HCT116 (cell line): Measurements from ENCODE around the gene ANXA5. TPM values are rescaled to one million over a fixed set of nuclear protein-coding genes. Genes with fewer than 3 reads are reported as not detected.

ENCODE experiments used
- ATAC-seq: fragments of 200-7000 bp; cut with Tn5 transposase; 2 replicates; pipeline ENCODE4 v1.9.1; 2020; ENCODE audit warnings: mild to moderate bottlenecking, moderate library complexity
- BruUV-seq: library from RNA; stranded (reverse); fragments of 400-500 nt; replicated peaks from 2 replicates; lab custom pipeline; 2021; lab: Mats Ljungman, UMichigan
- CTCF ChIA-PET: fragments of 300-600 bp; sonication (Branson Sonifier 250); formaldehyde crosslinking; loops from one replicate; lab custom pipeline; 2021; ENCODE audit warnings: antibody characterized with exemption; lab: Charles Lee
- POLR2A ChIA-PET: fragments of 300-600, 350-600 bp; sonication (Branson Sonifier 250); formaldehyde crosslinking; loops from one replicate; lab custom pipeline; 2021; ENCODE audit warnings: antibody characterized with exemption; lab: Charles Lee
- RAD21 ChIA-PET, 2 experiments: fragments of 300-600 bp; sonication (Branson Sonifier 250); formaldehyde crosslinking; loops; one replicate each; lab custom pipeline; 2023; ENCODE audit warnings: low total read pairs in 2 of 2; ENCODE audit not compliant: uncharacterized antibody in 2 of 2, unreplicated experiment in 2 of 2, low non-redundant PET in 1 of 2; lab: Charles Lee
- DNase-seq: peaks from one replicate; pipeline ENCODE4 v3.0.0-alpha.2; 2010; ENCODE audit warnings: low read depth, low spot score
- H2AFZ ChIP-seq: fragments of 200-600 bp; shearing (Covaris generic), sonication (generic); 2 replicates; pipeline ENCODE4 v1.6.1; 2017; ENCODE audit warnings: low read depth, mixed run types, mixed read lengths, antibody characterized with exemption, low read length; ENCODE audit not compliant: poor library complexity, severe bottlenecking
- H3K27ac ChIP-seq: 2 replicates; pipeline ENCODE4 v1.5.1; 2012; ENCODE audit warnings: low read depth, low read length
- H3K27me3 ChIP-seq: fragments of 200-600 bp; sonication (generic); 2 replicates; pipeline ENCODE4 v1.6.1; 2016; ENCODE audit warnings: mixed run types, low read length, mixed read lengths; ENCODE audit not compliant: insufficient read depth
- H3K36me3 ChIP-seq, 2 experiments: fragments of 200-500 bp in 1 of 2; fragments of 200-600 bp in 1 of 2; sonication (Bioruptor generic) in 1 of 2; sonication (generic) in 1 of 2; 2 replicates each; pipeline versions ENCODE4 v1.5.1 to v1.6.1; 2014 to 2016; ENCODE audit warnings: low read length in 2 of 2, inconsistent platforms in 1 of 2, mixed read lengths in 1 of 2, mixed run types in 1 of 2; ENCODE audit not compliant: insufficient read depth in 2 of 2, control insufficient read depth in 1 of 2
- H3K4me1 ChIP-seq, 2 experiments: fragments of 200-600 bp in 1 of 2; sonication (generic) in 1 of 2; 2 replicates each; pipeline versions ENCODE4 v1.5.1 to v1.6.1; 2012 to 2017; ENCODE audit warnings: low read length in 2 of 2, inconsistent platforms in 1 of 2, mild to moderate bottlenecking in 1 of 2, mixed read lengths in 1 of 2, mixed run types in 1 of 2, moderate library complexity in 1 of 2; ENCODE audit not compliant: insufficient read depth in 2 of 2, control insufficient read depth in 1 of 2
- H3K4me2 ChIP-seq: fragments of 200-600 bp; sonication (generic); 2 replicates; pipeline ENCODE4 v1.6.1; 2017; ENCODE audit warnings: mixed run types, low read length, mixed read lengths
- H3K4me3 ChIP-seq, 2 experiments: fragments of 200-600 bp in 1 of 2; sonication (generic) in 1 of 2; replicated peaks in 1 of 2; 2 replicates each; pipeline ENCODE4 v1.5.1; 2011 to 2016; ENCODE audit warnings: low read length in 2 of 2, control low read depth in 1 of 2, low read depth in 1 of 2, mild to moderate bottlenecking in 1 of 2, mixed read lengths in 1 of 2, mixed run types in 1 of 2
- H3K79me2 ChIP-seq: fragments of 200-600 bp; sonication (generic); 2 replicates; pipeline ENCODE4 v1.6.1; 2017; ENCODE audit warnings: mild to moderate bottlenecking, mixed run types, low read length, moderate library complexity, mixed read lengths; ENCODE audit not compliant: insufficient read depth
- H3K9ac ChIP-seq: fragments of 200-600 bp; sonication (generic); 2 replicates; pipeline ENCODE4 v1.6.1; 2016; ENCODE audit warnings: low read length, mixed read lengths
- H3K9me2 ChIP-seq: fragments of 200-600 bp; sonication (generic), shearing (Covaris generic); 2 replicates; pipeline ENCODE4 v1.6.1; 2017; ENCODE audit warnings: mixed run types, mild to moderate bottlenecking, moderate library complexity; ENCODE audit not compliant: insufficient read depth
- H3K9me3 ChIP-seq, 2 experiments: fragments of 200-500 bp in 1 of 2; fragments of 200-600 bp in 1 of 2; sonication (Bioruptor generic) in 1 of 2; sonication (generic) in 1 of 2; 2 replicates each; pipeline ENCODE4 v1.6.1; 2014 to 2017; ENCODE audit warnings: low read length in 2 of 2, mixed read lengths in 2 of 2, inconsistent platforms in 1 of 2, low read depth in 1 of 2, mild to moderate bottlenecking in 1 of 2, mixed run types in 1 of 2, moderate library complexity in 1 of 2; ENCODE audit not compliant: control insufficient read depth in 1 of 2, insufficient read depth in 1 of 2
- H4K20me1 ChIP-seq: fragments of 200-600 bp; sonication (generic), shearing (Covaris generic); 2 replicates; pipeline ENCODE4 v1.6.1; 2017; ENCODE audit warnings: mixed run types, mild to moderate bottlenecking, moderate library complexity; ENCODE audit not compliant: insufficient read depth
- CBX3 ChIP-seq: IDR thresholded peaks from 2 replicates; pipeline ENCODE4 v1.6.1; 2012; ENCODE audit warnings: low read depth
- EGR1 ChIP-seq: IDR thresholded peaks from 2 replicates; pipeline ENCODE4 v1.6.1; 2012; ENCODE audit warnings: low read depth
- ELF1 ChIP-seq: IDR thresholded peaks from 2 replicates; pipeline ENCODE4 v1.6.1; 2012; ENCODE audit warnings: low read depth, borderline replicate concordance
- EZH2 ChIP-seq: fragments of 200-600 bp; sonication (generic); IDR thresholded peaks from 2 replicates; pipeline ENCODE4 v1.6.1; 2017; ENCODE audit warnings: antibody characterized with exemption, mixed run types
- FOSL1 ChIP-seq: IDR thresholded peaks from 2 replicates; pipeline ENCODE4 v1.6.1; 2012; ENCODE audit warnings: low read depth
- MAX ChIP-seq: IDR thresholded peaks from 2 replicates; pipeline ENCODE4 v1.6.1; 2012
- POLR2AphosphoS5 ChIP-seq: IDR thresholded peaks from 2 replicates; pipeline ENCODE4 v1.6.1; 2011; ENCODE audit warnings: mild to moderate bottlenecking, low read depth, low read length, moderate library complexity
- RAD21 ChIP-seq: IDR thresholded peaks from 2 replicates; pipeline ENCODE4 v1.6.1; 2012; ENCODE audit warnings: low read depth, mild to moderate bottlenecking
- SP1 ChIP-seq: IDR thresholded peaks from 2 replicates; pipeline ENCODE4 v1.6.1; 2012; ENCODE audit warnings: low read depth
- ZFX ChIP-seq: fragments of 450-650 bp; IDR thresholded peaks from 2 replicates; pipeline ENCODE4 v1.6.1; 2017
- ZNF274 ChIP-seq: fragments of 200-500 bp; sonication (Bioruptor generic); IDR thresholded peaks from 2 replicates; pipeline ENCODE4 v1.6.1; 2014; ENCODE audit warnings: mild to moderate bottlenecking, low read depth, low read length, inconsistent platforms
- intact Hi-C: fragments of 100-400 bp; cut with micrococcal nuclease; formaldehyde crosslinking; loops from 2 replicates; pipeline ENCODE4 v1.10.0; 2022
- total RNA-seq: library from RNA; stranded (reverse); gene quantifications from one replicate; pipeline ENCODE4 v1.2.1, GENCODE V29; 2021; ENCODE audit not compliant: unreplicated experiment

The ANXA5 gene
- total RNA-seq, 1 experiment from 2014 or later = 186 TPM

- TF ChIP-seq ZFX (no peak), ZNF274 (no peak), EZH2 (no peak), ELF1 (no peak), MAX (no peak), CBX3 (no peak), EGR1 (no peak), POLR2AphosphoS5 (no peak), FOSL1 (no peak), RAD21 (no peak), SP1 (no peak)
- Histone ChIP-seq H3K9me2 (no peaks in the 10 kb centered on the region), H3K9me3 (no peaks in the 10 kb centered on the region), H3K4me3 (no peak overlapping the region), H4K20me1 (no peaks in the 10 kb centered on the region), H3K27ac (no peak overlapping the region), H3K4me2 (no peak overlapping the region), H3K36me3 (peaks cover 26 to 61% of the 10 kb centered on the region in 2 experiments; a peak in 3 of 4 replicates), H3K79me2 (no peaks in the 10 kb centered on the region), H3K27me3 (no peaks in the 10 kb centered on the region), H3K4me1 (no peaks in the 10 kb centered on the region), H2AFZ (no peak overlapping the region), H3K9ac (no peak overlapping the region)
- ATAC-seq = no peak
- POLR2A ChIA-PET = interaction anchor here (0.7 kb wide), 1 partner anchor 28 kb away, joined by 4 read pairs; the partner anchor contains the start of gene ANXA5
- intact Hi-C loops = loop anchor here (5.0 kb wide), 1 partner anchor 58 kb away; no protein-coding TSS in a partner anchor
- CTCF ChIA-PET = no interaction called here
- RAD21 ChIA-PET = no interaction called here
- no TSS peak for BruUV-seq
- DNase-seq = no peak
Measured at GRCh38 chr4:121669163-121669550, 27.6 kb downstream of the ANXA5 start.
